CD4-positive, alpha-beta T cell (primary cell): ENCODE results near the gene GFER. TPM values are rescaled to one million over a fixed set of nuclear protein-coding genes. Genes with fewer than 3 reads are reported as not detected.

ENCODE experiments used
- ATAC-seq: fragments of 200-7000 bp; cut with Tn5 transposase; one replicate; pipeline ENCODE4 v1.10.0; 2022; ENCODE audit warnings: mild to moderate bottlenecking; ENCODE audit not compliant: poor library complexity
- CTCF ChIA-PET: fragments of 350-600 bp; sonication (Branson Sonifier 250); formaldehyde crosslinking; loops from one replicate; lab custom pipeline; 2021; ENCODE audit warnings: antibody characterized with exemption, inconsistent platforms; lab: Charles Lee
- POLR2A ChIA-PET: fragments of 350-600 bp; sonication (Branson Sonifier 250); formaldehyde crosslinking; loops from one replicate; lab custom pipeline; 2021; ENCODE audit warnings: antibody characterized with exemption, inconsistent platforms; lab: Charles Lee
- DNase-seq, 14 experiments: peaks; one replicate each; pipeline ENCODE4 v3.0.0-alpha.2; 2013 to 2020; ENCODE audit warnings: mixed read lengths in 2 of 14
- H3K27ac ChIP-seq, 2 donors: one replicate each; pipeline versions ENCODE4 v1.5.1 to v1.7.0; 2013; ENCODE audit warnings: low read length in 2 of 2, low read depth in 1 of 2, mild to moderate bottlenecking in 1 of 2
- H3K27me3 ChIP-seq, 2 experiments: 1 replicate in 1 of 2; 2 replicates in 1 of 2; pipeline versions ENCODE4 v1.6.1 to v1.7.0; 2013; ENCODE audit warnings: low read length in 2 of 2, control low read depth in 1 of 2, mild to moderate bottlenecking in 1 of 2, moderate library complexity in 1 of 2; ENCODE audit not compliant: insufficient read depth in 2 of 2, control insufficient read depth in 1 of 2
- H3K36me3 ChIP-seq: one replicate; pipeline ENCODE4 v1.6.1; 2013; ENCODE audit warnings: low read length, control low read depth; ENCODE audit not compliant: insufficient read depth
- H3K4me1 ChIP-seq: one replicate; pipeline ENCODE4 v1.6.1; 2013; ENCODE audit warnings: low read length, control low read depth; ENCODE audit not compliant: insufficient read depth
- H3K4me3 ChIP-seq: one replicate; pipeline ENCODE4 v1.5.1; 2013; ENCODE audit warnings: mild to moderate bottlenecking, low read length, moderate library complexity
- H3K9me3 ChIP-seq, 2 experiments: 1 replicate in 1 of 2; 2 replicates in 1 of 2; pipeline versions ENCODE4 v1.6.1 to v1.7.0; 2013; ENCODE audit warnings: low read length in 2 of 2, mild to moderate bottlenecking in 2 of 2, control low read depth in 1 of 2, moderate library complexity in 1 of 2; ENCODE audit not compliant: control insufficient read depth in 1 of 2, insufficient read depth in 1 of 2
- H3K27ac Mint-ChIP-seq: one replicate; pipeline ENCODE4 v1.8.0; 2020; ENCODE audit warnings: mixed read lengths
- H3K27me3 Mint-ChIP-seq: one replicate; pipeline ENCODE4 v1.8.0; 2021; ENCODE audit warnings: mixed read lengths
- H3K36me3 Mint-ChIP-seq: one replicate; pipeline ENCODE4 v1.8.0; 2021; ENCODE audit warnings: low read depth, mixed read lengths
- H3K4me1 Mint-ChIP-seq: one replicate; pipeline ENCODE4 v1.8.0; 2021; ENCODE audit warnings: low read depth, mixed read lengths
- H3K4me3 Mint-ChIP-seq: one replicate; pipeline ENCODE4 v1.8.0; 2020; ENCODE audit warnings: mild to moderate bottlenecking, mixed read lengths
- H3K9me3 Mint-ChIP-seq: one replicate; pipeline ENCODE4 v1.8.0; 2020; ENCODE audit warnings: mixed read lengths
- CTCF ChIP-seq: fragments of 200-600 bp; IDR thresholded peaks from one replicate; pipeline ENCODE4 v1.8.0; 2022; ENCODE audit warnings: antibody characterized with exemption, mild to moderate bottlenecking
- intact Hi-C, 2 experiments: fragments of 100-400 bp; cut with DNase I in 1 of 2; cut with micrococcal nuclease in 1 of 2; formaldehyde crosslinking; loops; one replicate each; pipeline versions ENCODE4 v1.15.1 to v1.9.0; 2023 to 2025; cut with DNase I, micrococcal nuclease
- total RNA-seq, 174 experiments: library from RNA in 2 of 174; stranded (reverse) in 2 of 174; gene quantifications; one replicate each; pipeline ENCODE4 v1.2.3 and lab custom pipeline; 2021 to 2026

Gene GFER
- total RNA-seq, 2 experiments from 2014 or later: 14.5 TPM

GRCh38 chr16:1976951-1977874 is 6.8 kb upstream of the GFER start:
- CTCF ChIA-PET: no interaction called here
- Histone ChIP-seq H3K27ac (no peak overlapping the region), H3K4me1 (peaks cover 40% of the 10 kb centered on the region), H3K9me3 (peaks cover 0 to 24% of the 10 kb centered on the region in 2 experiments), H3K4me3 (no peak overlapping the region), H3K36me3 (peaks cover 46% of the 10 kb centered on the region), H3K27me3 (peaks cover 31 to 37% of the 10 kb centered on the region in 2 experiments)
- H3K9me3 Mint-ChIP-seq: no peaks in the 10 kb centered on the region
- H3K4me3 Mint-ChIP-seq: no peak overlapping the region
- DNase-seq: no peak
- intact Hi-C loops: no loop called here
- H3K27me3 Mint-ChIP-seq: peaks cover 17% of the 10 kb centered on the region
- POLR2A ChIA-PET: interaction anchor here (1.3 kb wide), 1 partner anchor 12 kb away, joined by 5 read pairs; the partner anchor contains the start of gene RPS2
- no peak for ATAC-seq
- no peak overlapping the region for H3K27ac Mint-ChIP-seq
- no peak for TF ChIP-seq CTCF
- H3K36me3 Mint-ChIP-seq: peaks cover 28% of the 10 kb centered on the region
- H3K4me1 Mint-ChIP-seq: peaks cover 6% of the 10 kb centered on the region

GRCh38 chr16:1977875-1978268 is 6.1 kb upstream of the GFER start:
- no peak for TF ChIP-seq CTCF
- intact Hi-C loops: no loop called here
- H3K9me3 ChIP-seq: peaks cover 0 to 24% of the 10 kb centered on the region in 2 experiments
- peaks cover 7% of the 10 kb centered on the region for H3K4me1 Mint-ChIP-seq
- H3K27ac ChIP-seq: no peak overlapping the region
- peaks cover 38% of the 10 kb centered on the region for H3K4me1 ChIP-seq
- H3K36me3 Mint-ChIP-seq: peaks cover 25% of the 10 kb centered on the region
- DNase-seq (no peak), ATAC-seq (no peak)
- ChIA-PET POLR2A (interaction anchor here (1.3 kb wide), 1 partner anchor 13 kb away, joined by 5 read pairs; the partner anchor contains the start of gene RPS2), CTCF (no interaction called here)
- peaks cover 32 to 40% of the 10 kb centered on the region in 2 experiments for H3K27me3 ChIP-seq
- no peak overlapping the region for H3K27ac Mint-ChIP-seq
- H3K36me3 ChIP-seq: peaks cover 46% of the 10 kb centered on the region
- peaks cover 24% of the 10 kb centered on the region for H3K27me3 Mint-ChIP-seq
- H3K4me3 ChIP-seq: no peak overlapping the region
- no peaks in the 10 kb centered on the region for H3K9me3 Mint-ChIP-seq
- H3K4me3 Mint-ChIP-seq: no peak overlapping the region

GRCh38 chr16:1978476-1979120 is 5.4 kb upstream of the GFER start:
- Mint-ChIP-seq H3K27ac (no peak overlapping the region), H3K27me3 (peaks cover 28% of the 10 kb centered on the region), H3K4me3 (no peak overlapping the region), H3K4me1 (peaks cover 10% of the 10 kb centered on the region), H3K9me3 (no peaks in the 10 kb centered on the region), H3K36me3 (peaks cover 20% of the 10 kb centered on the region)
- peaks cover 32 to 40% of the 10 kb centered on the region in 2 experiments for H3K27me3 ChIP-seq
- H3K9me3 ChIP-seq: peaks cover 0 to 24% of the 10 kb centered on the region in 2 experiments
- no peak for TF ChIP-seq CTCF
- no peak for ATAC-seq
- ChIA-PET CTCF (no interaction called here), POLR2A (no interaction called here)
- peaks cover 38% of the 10 kb centered on the region for H3K4me1 ChIP-seq
- H3K36me3 ChIP-seq: peaks cover 46% of the 10 kb centered on the region
- H3K4me3 ChIP-seq: no peak overlapping the region
- no peak overlapping the region for H3K27ac ChIP-seq
- DNase-seq: no peak
- intact Hi-C loops: no loop called here
